Measurements from ENCODE around the gene NCOA3.

NCOA3 gene

GRCh38 chr20:47642118-47642517 is 140.4 kb downstream of the NCOA3 start (continued):
- no peak for TF ChIP-seq BACH2 (CRISPR knock-in tag; IDR thresholded peaks at IDR 0.05; ENCODE audit: borderline replicate concordance)
- TF ChIP-seq, protein P1, sequence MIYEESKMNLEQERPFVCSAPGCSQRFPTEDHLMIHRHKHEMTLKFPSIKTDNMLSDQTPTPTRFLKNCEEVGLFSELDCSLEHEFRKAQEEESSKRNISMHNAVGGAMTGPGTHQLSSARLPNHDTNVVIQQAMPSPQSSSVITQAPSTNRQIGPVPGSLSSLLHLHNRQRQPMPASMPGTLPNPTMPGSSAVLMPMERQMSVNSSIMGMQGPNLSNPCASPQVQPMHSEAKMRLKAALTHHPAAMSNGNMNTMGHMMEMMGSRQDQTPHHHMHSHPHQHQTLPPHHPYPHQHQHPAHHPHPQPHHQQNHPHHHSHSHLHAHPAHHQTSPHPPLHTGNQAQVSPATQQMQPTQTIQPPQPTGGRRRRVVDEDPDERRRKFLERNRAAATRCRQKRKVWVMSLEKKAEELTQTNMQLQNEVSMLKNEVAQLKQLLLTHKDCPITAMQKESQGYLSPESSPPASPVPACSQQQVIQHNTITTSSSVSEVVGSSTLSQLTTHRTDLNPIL (CRISPR knock-in tag; IDR thresholded peaks at IDR 0.05; ENCODE audit: low read depth), result no peak
- no peak for TF ChIP-seq ARNTL (CRISPR knock-in tag; IDR thresholded peaks at IDR 0.05; ENCODE audit: borderline replicate concordance, low read depth)

GRCh38 chr20:47642624-47643023 is 140.9 kb downstream of the NCOA3 start:
- TF ChIP-seq RARB (CRISPR knock-in tag; IDR thresholded peaks at IDR 0.05) (no peak), PATZ1 (CRISPR knock-in tag; IDR thresholded peaks at IDR 0.05; ENCODE audit: borderline replicate concordance) (no peak), ZNF8 (CRISPR knock-in tag; IDR thresholded peaks at IDR 0.05) (no peak), PPARA (CRISPR knock-in tag; IDR thresholded peaks at IDR 0.05; ENCODE audit: borderline replicate concordance) (no peak), TSHZ2 (CRISPR knock-in tag; IDR thresholded peaks at IDR 0.05) (no peak), ZNF565 (CRISPR knock-in tag; conservative IDR thresholded peaks at IDR 0.05; ENCODE audit: low read depth) (no peak), ESRRG (CRISPR knock-in tag; IDR thresholded peaks at IDR 0.05) (no peak), ISL1 (CRISPR knock-in tag; IDR thresholded peaks at IDR 0.05) (no peak), CSDC2 (CRISPR knock-in tag; IDR thresholded peaks at IDR 0.05) (no peak), ZNF70 (CRISPR knock-in tag; IDR thresholded peaks at IDR 0.05) (no peak), ZFP30 (CRISPR knock-in tag; IDR thresholded peaks at IDR 0.05) (no peak), SNAI2 (CRISPR knock-in tag; IDR thresholded peaks at IDR 0.05) (no peak), ZFP3 (CRISPR knock-in tag; IDR thresholded peaks at IDR 0.05) (no peak), GLIS3 (CRISPR knock-in tag; IDR thresholded peaks at IDR 0.05) (no peak), TOX (CRISPR knock-in tag; IDR thresholded peaks at IDR 0.05; ENCODE audit: borderline replicate concordance) (no peak), BACH2 (CRISPR knock-in tag; IDR thresholded peaks at IDR 0.05; ENCODE audit: borderline replicate concordance) (no peak), ZC3H10 (CRISPR knock-in tag; IDR thresholded peaks at IDR 0.05) (no peak), OSR1 (CRISPR knock-in tag; IDR thresholded peaks at IDR 0.05) (no peak)
- TF ChIP-seq, protein P1 (CRISPR knock-in tag; IDR thresholded peaks at IDR 0.05; ENCODE audit: low read depth), result no peak
- TF ChIP-seq, protein P2, sequence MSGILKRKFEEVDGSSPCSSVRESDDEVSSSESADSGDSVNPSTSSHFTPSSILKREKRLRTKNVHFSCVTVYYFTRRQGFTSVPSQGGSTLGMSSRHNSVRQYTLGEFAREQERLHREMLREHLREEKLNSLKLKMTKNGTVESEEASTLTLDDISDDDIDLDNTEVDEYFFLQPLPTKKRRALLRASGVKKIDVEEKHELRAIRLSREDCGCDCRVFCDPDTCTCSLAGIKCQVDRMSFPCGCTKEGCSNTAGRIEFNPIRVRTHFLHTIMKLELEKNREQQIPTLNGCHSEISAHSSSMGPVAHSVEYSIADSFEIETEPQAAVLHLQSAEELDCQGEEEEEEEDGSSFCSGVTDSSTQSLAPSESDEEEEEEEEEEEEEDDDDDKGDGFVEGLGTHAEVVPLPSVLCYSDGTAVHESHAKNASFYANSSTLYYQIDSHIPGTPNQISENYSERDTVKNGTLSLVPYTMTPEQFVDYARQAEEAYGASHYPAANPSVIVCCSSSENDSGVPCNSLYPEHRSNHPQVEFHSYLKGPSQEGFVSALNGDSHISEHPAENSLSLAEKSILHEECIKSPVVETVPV (CRISPR knock-in tag; IDR thresholded peaks at IDR 0.05), result no peak
- ATAC-seq, result no peak

- no peak for ATAC-seq
- TF ChIP-seq ZNF70 (CRISPR knock-in tag; IDR thresholded peaks at IDR 0.05) (no peak), TOX (CRISPR knock-in tag; IDR thresholded peaks at IDR 0.05; ENCODE audit: borderline replicate concordance) (no peak)
- TF ChIP-seq, protein P1 (CRISPR knock-in tag; IDR thresholded peaks at IDR 0.05; ENCODE audit: low read depth), result no peak
Measured at GRCh38 chr20:47645632-47646031, 143.9 kb downstream of the NCOA3 start.
